HS-27A (cell line): ENCODE data around the gene NDUFS2.

Experiments used
- DNase-seq: peaks from one replicate; pipeline ENCODE4 v3.0.0-alpha.2; 2012; ENCODE audit warnings: low read depth, missing footprints

The NDUFS2 gene

DNA sequence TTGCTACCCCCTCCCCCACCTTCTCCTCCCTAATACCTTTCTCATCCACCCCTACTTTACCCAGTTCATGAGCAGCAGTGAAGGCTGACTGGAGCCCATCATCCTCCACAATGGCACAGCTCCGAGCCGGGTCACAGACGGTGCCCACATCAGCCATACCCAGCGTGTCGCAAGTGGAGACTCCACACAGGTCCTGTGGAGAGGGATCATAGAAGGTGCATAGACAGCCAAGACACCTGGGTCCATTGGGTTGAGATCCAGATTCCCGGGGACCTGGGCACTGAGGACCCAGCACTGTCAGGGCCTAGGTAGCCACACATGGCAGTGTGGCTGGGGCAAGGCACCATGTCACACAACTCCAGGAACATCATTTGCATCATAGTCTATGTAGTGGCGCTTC lies 6.1 kb upstream of the NDUFS2 start:
- DNase-seq = no peak

DNA sequence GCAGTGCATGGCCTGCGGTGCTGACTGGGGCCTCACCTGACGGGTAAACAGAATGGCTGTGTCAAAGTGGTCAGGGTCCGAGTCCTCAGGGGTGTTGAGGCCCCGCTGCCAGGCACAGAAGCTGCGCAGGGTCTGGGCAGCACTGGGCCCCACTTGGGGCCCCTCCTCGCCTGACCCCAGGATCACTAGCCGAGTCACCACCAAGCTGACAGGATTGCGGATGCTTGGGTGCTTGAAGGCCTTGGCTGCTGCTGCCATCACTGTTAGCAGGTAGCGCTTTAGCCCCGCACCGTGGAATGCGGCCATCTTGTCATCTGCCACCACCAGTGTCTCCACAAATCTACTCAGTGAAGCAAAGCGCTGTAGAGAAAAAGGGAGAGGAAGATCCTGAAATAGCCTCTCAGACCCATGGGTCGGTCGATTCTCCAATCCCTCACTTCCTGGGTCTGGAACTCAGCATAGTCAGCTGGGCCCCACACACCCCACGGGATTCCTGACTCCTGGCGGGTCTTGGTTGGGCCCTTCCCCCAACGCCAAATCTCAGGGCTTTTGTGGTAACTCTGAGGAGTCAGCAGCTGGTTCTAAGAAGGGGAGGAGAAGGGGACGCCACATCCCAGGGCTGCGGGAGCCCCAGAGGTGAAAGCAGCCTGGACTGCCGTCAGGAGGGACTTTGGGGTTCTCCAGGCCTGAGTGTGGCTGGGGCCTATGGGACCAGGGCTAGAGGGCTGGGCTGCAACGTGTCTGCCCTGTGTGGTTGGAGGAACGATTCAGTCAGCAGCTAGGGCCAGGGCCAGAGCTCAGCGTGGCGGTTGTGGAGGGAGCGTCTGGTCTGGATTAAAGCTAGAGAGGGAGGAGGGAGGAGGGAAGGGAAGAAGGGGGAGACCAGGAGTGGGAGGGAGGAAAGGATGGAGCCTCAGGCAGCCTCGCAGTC lies 5.4 kb upstream of the NDUFS2 start:
- no peak for DNase-seq

GRCh38 chr1:161197560-161198193 lies 4.5 kb upstream of the NDUFS2 start:
- no peak for DNase-seq

- DNase-seq = no peak
These were observed 3.8 kb upstream of the NDUFS2 start for GRCh38 chr1:161198194-161198896.

DNA sequence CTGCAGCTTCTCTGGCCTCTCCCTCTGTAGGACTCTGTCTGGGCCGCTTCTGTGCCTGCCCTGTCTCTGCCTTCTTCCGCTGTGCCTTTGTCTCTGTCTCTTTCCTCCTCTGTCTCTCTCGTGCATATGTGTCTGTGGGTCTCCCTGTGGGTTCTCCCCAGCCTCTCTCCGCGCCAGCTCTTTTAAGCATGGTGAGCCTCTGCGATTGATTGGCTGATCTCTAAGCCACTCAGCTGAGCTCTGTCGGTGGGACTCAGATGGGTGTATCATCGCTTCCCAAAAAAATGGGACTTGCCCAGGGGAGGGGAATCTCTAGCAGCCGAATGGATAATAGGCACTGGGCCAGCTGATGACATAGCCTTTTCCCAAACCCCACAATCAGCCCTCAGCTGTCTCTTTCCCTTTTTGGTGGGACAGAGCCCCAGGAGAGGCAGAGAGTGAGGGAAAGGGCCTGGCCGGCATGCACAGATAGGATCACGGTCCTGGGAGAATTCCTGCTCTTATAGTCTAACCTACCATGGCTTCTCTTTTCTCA lies 3.2 kb upstream of the NDUFS2 start, which contains the start of gene ADAMTS4:
Gene ADAMTS4, minus strand, starts transcription at position 158 of the 535 bp plus-strand sequence. CDS start 427 bp downstream, outside the sequence.
- DNase-seq = no peak

DNA sequence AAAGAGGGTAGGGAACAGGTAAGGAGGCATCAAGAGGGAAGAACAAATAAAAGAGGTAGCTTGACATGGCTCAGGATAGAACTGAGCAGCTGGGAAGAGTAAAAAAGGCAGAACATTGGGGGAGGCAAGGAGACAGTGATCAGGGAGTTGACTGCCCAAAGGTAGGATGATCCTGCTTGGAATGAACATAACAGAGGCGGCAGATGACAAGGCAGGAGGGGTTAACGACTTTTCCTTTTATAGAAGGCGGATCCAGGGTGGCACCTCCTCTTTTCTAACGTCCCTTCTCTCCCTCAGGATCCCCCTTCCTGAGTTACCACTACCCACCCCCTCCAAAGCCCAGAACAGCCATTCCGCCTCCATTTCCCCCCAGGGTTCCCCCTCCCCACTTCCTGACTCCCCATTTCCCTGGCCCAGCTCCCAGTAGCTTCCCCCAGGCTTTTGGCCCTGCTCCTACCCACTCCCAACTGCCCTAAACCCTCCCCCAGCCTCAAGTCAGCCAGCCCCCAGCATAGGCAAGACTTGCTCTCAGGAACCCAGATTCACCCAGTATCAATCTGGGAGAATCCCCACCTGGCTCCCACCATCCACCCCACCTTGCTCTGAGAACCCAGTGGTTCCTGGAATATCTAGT lies 2.5 kb upstream of the NDUFS2 start:
- DNase-seq = no peak

DNA sequence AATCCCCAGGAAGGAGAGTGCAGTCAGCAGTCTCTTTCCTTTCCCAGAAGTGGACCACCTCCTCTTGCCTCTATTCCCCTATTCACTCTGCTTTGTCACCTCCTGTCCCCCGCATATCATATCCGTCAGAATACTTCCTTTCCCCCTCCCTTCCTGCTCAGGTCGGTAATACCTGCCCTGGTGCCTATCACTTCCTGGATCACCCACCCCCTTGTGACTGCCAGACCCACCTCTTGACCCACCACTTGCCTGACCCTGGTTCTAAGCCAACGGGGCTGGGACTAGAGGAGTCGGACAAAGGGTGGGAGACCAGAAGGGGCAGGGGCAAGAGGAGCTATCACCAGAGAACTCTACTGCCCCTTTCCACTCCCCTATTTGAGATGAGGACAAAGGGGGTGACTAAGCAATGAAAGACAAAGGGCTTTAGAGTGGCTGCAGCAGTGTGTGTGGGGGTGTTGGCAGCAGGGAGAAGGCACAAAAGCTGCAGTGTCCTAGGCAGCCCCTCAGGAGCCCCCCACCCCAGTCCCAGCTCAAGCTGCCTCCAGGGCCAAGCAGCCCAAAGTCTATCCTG lies 1.7 kb upstream of the NDUFS2 start:
- DNase-seq = no peak

DNA sequence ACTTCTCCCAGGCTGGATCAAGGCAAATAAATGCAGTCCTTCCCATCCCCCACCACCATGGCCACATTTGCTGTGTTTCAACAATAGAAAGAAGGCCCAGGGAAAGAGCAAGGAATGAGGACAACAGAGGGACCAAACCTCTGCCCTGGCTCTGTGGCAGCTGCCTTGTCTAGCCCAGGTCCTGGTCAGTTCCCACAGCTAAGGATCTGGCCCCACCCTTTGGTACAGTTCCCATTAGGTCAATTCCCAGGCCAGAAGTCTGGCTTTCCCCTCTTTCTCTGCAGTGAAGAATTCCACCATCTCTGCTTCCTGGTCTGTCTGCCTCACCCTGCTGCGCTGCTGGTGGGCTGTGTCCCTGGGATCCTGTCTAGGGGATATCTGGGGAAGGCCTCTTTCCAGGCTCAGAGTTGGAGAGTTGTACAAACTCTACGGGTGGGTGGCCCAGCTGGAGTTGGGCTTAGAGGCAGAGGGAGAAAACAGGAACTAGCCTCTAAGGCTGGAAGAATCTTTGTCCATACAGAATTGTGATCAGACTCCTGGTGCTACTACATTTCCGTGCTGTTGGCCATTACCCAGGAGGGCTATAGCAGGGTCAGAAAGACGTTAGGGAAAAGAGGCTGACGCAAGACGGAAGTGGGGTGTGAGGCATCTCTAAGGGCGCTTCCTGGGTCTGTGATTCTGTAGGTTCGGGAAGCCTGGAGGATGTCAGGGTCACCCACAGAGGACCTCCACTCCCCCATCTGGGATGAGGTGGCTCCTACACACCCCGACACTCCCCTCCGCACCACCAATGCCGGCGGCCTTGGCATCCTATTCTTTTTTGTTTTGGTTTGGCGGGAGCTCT lies 953 bp upstream of the NDUFS2 start:
- DNase-seq = no peak

GRCh38 chr1:161206411-161207140 lies 4.4 kb downstream of the NDUFS2 start:
- DNase-seq = no peak

- no peak for DNase-seq
These were observed 5.0 kb downstream of the NDUFS2 start for GRCh38 chr1:161207173-161207572.

DNA sequence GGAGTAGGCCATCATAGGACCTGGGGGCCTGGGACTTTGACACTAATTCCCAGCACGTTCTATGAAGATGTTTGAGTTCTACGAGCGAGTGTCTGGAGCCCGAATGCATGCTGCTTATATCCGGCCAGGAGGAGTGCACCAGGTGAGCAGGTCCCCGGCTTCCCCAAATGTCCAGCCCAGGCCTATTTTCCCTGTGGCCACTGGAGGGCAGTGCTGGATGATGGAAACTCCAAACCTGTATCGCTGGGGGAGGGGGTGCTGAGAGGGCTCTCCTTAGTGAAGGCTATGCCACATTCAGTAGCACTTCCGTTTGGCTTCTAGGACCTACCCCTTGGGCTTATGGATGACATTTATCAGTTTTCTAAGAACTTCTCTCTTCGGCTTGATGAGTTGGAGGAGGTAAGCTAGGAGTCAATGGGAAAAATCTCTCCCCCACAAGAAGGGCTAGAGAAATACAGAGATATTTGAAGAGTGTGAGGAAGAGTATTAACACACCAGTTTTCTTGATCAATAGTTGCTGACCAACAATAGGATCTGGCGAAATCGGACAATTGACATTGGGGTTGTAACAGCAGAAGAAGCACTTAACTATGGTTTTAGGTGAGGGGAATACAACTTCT lies 7.7 kb downstream of the NDUFS2 start:
- DNase-seq = no peak

DNA sequence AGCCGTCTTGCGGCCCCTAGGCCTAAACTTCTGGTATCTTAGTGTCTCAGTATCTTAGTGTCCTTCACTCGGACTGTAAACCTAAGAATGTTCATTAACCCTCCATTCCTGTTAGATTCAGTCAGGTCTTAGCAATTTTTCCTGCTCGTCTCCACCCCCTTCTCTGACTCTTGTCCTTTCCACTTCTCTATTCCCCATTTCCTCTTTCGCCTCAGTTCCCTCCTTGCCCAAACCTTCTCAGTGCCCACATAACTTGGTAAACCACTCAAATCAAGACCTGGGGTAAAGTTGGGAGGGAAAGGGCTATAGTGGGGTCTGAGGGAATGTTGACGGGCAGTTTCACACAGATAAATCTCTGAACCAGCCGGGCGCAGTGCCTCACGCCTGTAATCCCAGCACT lies 12.2 kb downstream of the NDUFS2 start:
- DNase-seq = no peak

- DNase-seq = no peak
These were observed 12.9 kb downstream of the NDUFS2 start, which contains the start of gene FCER1G for GRCh38 chr1:161215076-161215475. Gene FCER1G (plus strand): TSS chr1:161215295. CDS start chr1:161215322, 27 bp downstream.

DNA sequence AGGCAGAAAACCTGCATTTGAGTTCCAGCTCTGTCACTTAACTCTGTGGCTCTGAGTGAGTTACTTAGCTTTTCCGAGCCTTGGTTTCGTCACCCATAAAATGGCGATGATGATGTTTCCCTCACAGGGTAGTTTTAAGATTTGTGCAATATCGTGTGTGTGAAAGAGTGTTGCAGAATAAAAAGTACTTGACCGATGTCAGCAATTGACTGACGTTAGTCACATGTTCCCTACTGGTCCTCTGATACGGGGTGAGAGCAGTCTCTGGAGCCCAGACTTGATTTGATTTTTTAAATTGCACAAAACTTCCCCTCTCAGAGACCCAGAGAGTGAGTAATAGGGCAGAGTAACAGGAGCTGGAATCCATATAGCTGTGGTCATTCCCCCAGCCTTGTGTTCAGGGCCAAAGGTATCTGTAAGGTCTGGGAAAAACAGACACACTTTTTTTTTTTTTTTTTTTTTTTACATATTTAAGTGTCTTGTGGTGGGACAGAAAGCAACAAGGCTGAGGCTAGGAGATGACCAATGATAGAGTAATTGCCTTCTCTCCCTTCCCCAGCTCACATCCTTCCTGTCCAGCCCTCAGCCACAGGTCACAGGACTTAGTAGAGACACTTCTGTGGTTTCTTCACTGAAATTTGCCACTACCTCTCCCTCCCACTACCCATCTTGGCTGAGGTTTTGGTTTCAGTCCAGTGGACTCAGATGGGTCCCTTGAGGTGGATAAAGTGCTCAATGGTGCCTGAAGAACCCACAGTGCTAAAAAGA lies 15.0 kb downstream of the NDUFS2 start:
- DNase-seq = no peak

GRCh38 chr1:161217831-161218230 lies 15.7 kb downstream of the NDUFS2 start:
- no peak for DNase-seq

GRCh38 chr1:161218301-161219077 lies 16.3 kb downstream of the NDUFS2 start:
- no peak for DNase-seq

DNA sequence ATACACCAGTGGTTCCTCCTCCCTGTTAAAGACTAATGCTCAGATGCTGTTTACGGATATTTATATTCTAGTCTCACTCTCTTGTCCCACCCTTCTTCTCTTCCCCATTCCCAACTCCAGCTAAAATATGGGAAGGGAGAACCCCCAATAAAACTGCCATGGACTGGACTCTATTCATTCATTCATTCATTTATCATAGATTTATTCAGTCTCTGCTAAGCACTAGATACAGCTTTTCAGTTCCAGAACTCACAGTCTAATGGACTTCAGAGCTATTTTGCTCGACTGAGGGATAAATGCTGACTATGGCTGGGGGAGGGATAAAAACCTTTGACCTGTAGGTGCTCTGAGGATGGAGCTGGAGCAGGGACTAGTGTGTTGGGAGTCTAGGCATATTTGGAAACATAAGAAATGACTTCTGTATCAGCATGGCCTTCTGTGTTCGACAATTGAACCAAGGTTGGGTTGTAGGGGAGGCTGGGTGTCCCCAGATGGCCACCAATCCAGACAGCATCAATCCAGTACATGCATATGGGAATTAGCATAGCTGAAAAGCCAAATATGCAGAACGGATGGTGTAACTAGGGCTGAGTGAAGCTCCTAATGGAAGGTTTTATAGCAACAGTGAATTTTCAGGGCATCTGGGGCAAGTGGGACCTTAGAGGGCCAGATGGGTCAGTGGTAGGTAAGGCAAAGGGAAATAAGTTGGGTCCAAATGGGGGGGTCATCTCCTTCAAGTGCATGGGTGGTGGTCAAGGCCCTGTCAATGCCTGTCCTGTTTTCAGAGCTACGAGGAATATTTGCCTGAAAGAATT lies 17.1 kb downstream of the NDUFS2 start:
- DNase-seq = no peak
